Measurements from ENCODE around the gene HECTD2.
"Not testable (repeated sequence)": the region's sequence is repeated elsewhere in the genome, so short reads cannot be mapped to it uniquely, and the experiment has no call there.

DNA sequence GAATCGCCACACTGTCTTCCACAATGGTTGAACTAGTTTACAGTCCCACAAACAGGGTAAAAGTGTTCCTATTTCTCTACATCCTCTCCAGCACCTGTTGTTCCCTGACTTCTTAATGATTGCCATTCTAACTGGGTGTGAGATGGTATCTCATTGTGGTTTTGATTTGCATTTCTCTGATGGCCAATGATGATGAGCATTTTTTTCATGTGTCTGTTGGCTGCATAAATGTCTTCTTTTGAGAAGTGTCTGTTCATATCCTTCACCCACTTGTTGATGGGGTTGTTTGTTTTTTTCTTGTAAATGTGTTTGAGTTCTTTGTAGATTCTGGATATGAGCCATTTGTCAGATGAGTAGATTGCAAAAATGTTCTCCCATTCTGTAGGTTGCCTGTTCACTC lies 45.0 kb downstream of the HECTD2 start:
- TF ChIP-seq CTCF (IDR thresholded peaks at IDR 0.05; ENCODE audit: low read depth, low read length, poor library complexity, severe bottlenecking); EZH2phosphoT487 (IDR thresholded peaks at IDR 0.05; ENCODE audit: borderline replicate concordance, low read length): not testable (repeated sequence)
